A549 (cell line): ENCODE data around the gene TIMMDC1. TPM values are rescaled to one million over a fixed set of nuclear protein-coding genes. Genes with fewer than 3 reads are reported as not detected.

Source experiments
- ATAC-seq, 2 experiments: fragments of 200-7000 bp in 1 of 2; fragments of >200 bp in 1 of 2; cut with Nextera tagmentation in 1 of 2; cut with Tn5 transposase in 1 of 2; 3 replicates each; pipeline versions ENCODE4 v1.8.0 to v1.9.1; 2018 to 2020; ENCODE audit warnings: mild to moderate bottlenecking in 1 of 2, moderate library complexity in 1 of 2
- CTCF ChIA-PET: fragments of 300-600 bp; sonication (Branson Sonifier 250); formaldehyde crosslinking; extraction: SDS; loops from one replicate; lab custom pipeline; 2021; ENCODE audit warnings: antibody characterized with exemption, inconsistent platforms; lab: Yijun Ruan, JAX
- POLR2A ChIA-PET: fragments of 350-600 bp; formaldehyde crosslinking; extraction: SDS; loops from one replicate; lab custom pipeline; 2021; ENCODE audit warnings: antibody characterized with exemption, inconsistent platforms; lab: Yijun Ruan, JAX
- DNase-seq, 2 experiments: peaks; one replicate each; pipeline versions ENCODE4 v3.0.0 to v3.0.0-alpha.2; 2011 to 2016; ENCODE audit warnings: low read depth in 1 of 2, low spot score in 1 of 2
- FAIRE-seq: peaks from 2 replicates; lab custom pipeline; 2011; peaks lifted over from hg19 to GRCh38; lab: Jason Lieb, UNC
- H3K27ac ChIP-seq, 2 experiments: fragments of >200 bp; sonication (Bioruptor Twin); formaldehyde crosslinking; 3 replicates each; pipeline ENCODE4 v1.5.1; 2016 to 2017
- H3K4me1 ChIP-seq: fragments of >200 bp; sonication (Bioruptor Twin); formaldehyde crosslinking; 3 replicates; pipeline ENCODE4 v1.6.1; 2016
- H3K4me2 ChIP-seq: fragments of >200 bp; sonication (Bioruptor Twin); formaldehyde crosslinking; 3 replicates; pipeline ENCODE4 v1.6.1; 2016
- H3K4me3 ChIP-seq: fragments of >200 bp; sonication (Bioruptor Twin); formaldehyde crosslinking; 3 replicates; pipeline ENCODE4 v1.5.1; 2016
- H3K9me3 ChIP-seq: fragments of >200 bp; sonication (Bioruptor Twin); formaldehyde crosslinking; 3 replicates; pipeline ENCODE4 v1.6.1; 2016
- FOSB ChIP-seq: fragments of 250-450 bp; sonication (Bioruptor Pico); IDR thresholded peaks from 2 replicates; pipeline ENCODE4 v1.5.0; 2020; ENCODE audit warnings: mild to moderate bottlenecking, moderate library complexity
- FOXS1 ChIP-seq: fragments of 250-450 bp; sonication (Bioruptor Pico); IDR thresholded peaks from 2 replicates; pipeline ENCODE4 v1.5.0; 2020; ENCODE audit warnings: mild to moderate bottlenecking, moderate library complexity
- KDM1A ChIP-seq: fragments of 200-600 bp; sonication (generic); IDR thresholded peaks from 2 replicates; pipeline ENCODE4 v1.6.1; 2016; ENCODE audit warnings: low read depth, mild to moderate bottlenecking
- NFE2L2 ChIP-seq: fragments of 150-350 bp; conservative IDR thresholded peaks from 2 replicates; pipeline ENCODE4 v1.6.1; 2014; ENCODE audit warnings: low read length
- RFX5 ChIP-seq: fragments of 450-650 bp; IDR thresholded peaks from 2 replicates; pipeline ENCODE4 v1.7.1; 2014; ENCODE audit warnings: antibody characterized with exemption, mild to moderate bottlenecking, moderate library complexity
- SMC3 ChIP-seq: fragments of >200 bp; sonication (Bioruptor Twin); formaldehyde crosslinking; IDR thresholded peaks from 3 replicates; pipeline ENCODE4 v1.6.1; 2018; ENCODE audit warnings: inconsistent platforms
- SREBF2 ChIP-seq: fragments of 450-650 bp; IDR thresholded peaks from 2 replicates; pipeline ENCODE4 v1.6.1; 2014; ENCODE audit warnings: mild to moderate bottlenecking, moderate library complexity
- TFCP2L1 ChIP-seq: fragments of 250-450 bp; sonication (Bioruptor Pico); IDR thresholded peaks from 2 replicates; pipeline ENCODE4 v1.5.0; 2021; ENCODE audit warnings: mild to moderate bottlenecking
- TP53 ChIP-seq: fragments of 250-450 bp; sonication (Bioruptor Pico); IDR thresholded peaks from 2 replicates; pipeline ENCODE4 v1.5.0; 2021; ENCODE audit warnings: mild to moderate bottlenecking, moderate library complexity
- ZC3H11A ChIP-seq: fragments of 450-650 bp; IDR thresholded peaks from 2 replicates; pipeline ENCODE4 v1.6.1; 2014; ENCODE audit warnings: antibody characterized with exemption, mild to moderate bottlenecking
- ZSCAN20 ChIP-seq: fragments of 250-450 bp; sonication (Bioruptor Pico); IDR thresholded peaks from 2 replicates; pipeline ENCODE4 v1.8.0; 2022; ENCODE audit warnings: mild to moderate bottlenecking, moderate library complexity
- WGBS: methylation state at CpG from one replicate; pipeline ENCODE4 v1.1.6; 2017; ENCODE audit errors: missing lambda C conversion rate; 5-methylcytosine and 5-hydroxymethylcytosine counted together
- polyA plus RNA-seq, 4 experiments: library from polyadenylated mRNA; depleted of rRNA in 3 of 4; stranded (reverse); fragments of >200 nt; fragmentation: RNase III in 1 of 4; extraction: RNeasy Plus Mini Kit Qiagen cat#74134 plus additional on column Dnase treatment in 1 of 4; gene quantifications; 2 replicates in 3 of 4; 3 replicates in 1 of 4; pipeline ENCODE4 v1.2.3, GENCODE V29; 2011 to 2017
- TF ChIP-seq, protein P1 (sequence below): fragments of >200 bp; sonication (Bioruptor Twin); formaldehyde crosslinking; IDR thresholded peaks from 3 replicates; pipeline ENCODE4 v1.5.1; 2016
- TF ChIP-seq, protein P2 (sequence below): fragments of 200-600 bp; sonication (generic); IDR thresholded peaks from 2 replicates; pipeline ENCODE4 v1.6.1; 2016; ENCODE audit warnings: antibody characterized with exemption, mild to moderate bottlenecking, moderate library complexity
- TF ChIP-seq, protein P3 (sequence below): fragments of 450-650 bp; IDR thresholded peaks from 2 replicates; pipeline ENCODE4 v1.6.1; 2014; ENCODE audit warnings: antibody characterized with exemption
- TF ChIP-seq, protein P4 (sequence below): IDR thresholded peaks from 2 replicates; pipeline ENCODE4 v1.6.1; 2012

The TIMMDC1 gene
- polyA plus RNA-seq, 2 of the 4 experiments (the other 2 are of a cell fraction): 90.1 to 135 TPM

DNA sequence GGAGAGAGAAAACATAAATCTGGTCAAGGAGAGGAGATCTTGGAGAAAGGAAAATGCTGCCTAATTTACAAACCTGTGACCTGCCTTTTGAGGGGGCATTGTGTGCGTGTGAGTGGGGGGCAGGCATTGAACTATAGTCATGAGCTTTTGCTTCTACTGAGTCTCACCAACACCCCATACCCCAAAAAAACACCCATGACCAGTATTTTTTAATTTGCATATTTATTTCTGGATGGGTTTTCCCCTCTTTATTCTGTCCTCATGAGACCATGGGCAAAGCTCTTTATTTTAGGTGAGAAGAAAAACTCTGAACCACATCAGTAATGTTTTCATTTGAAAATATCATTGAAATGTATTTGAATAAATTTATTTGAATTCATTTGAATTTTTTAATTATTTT is 40.4 kb downstream of the TIMMDC1 start:
- ATAC-seq: no peak
- H3K27ac ChIP-seq: no peak overlapping the region
- DNase-seq: no peak
- WGBS: 35% methylated on average over 1 of the region's 1 CpG
- FAIRE-seq: no peak
- H3K4me2 ChIP-seq: no peak overlapping the region
- no peak for TF ChIP-seq ZC3H11A
- TF ChIP-seq RFX5: no peak
- TF ChIP-seq, protein P1, sequence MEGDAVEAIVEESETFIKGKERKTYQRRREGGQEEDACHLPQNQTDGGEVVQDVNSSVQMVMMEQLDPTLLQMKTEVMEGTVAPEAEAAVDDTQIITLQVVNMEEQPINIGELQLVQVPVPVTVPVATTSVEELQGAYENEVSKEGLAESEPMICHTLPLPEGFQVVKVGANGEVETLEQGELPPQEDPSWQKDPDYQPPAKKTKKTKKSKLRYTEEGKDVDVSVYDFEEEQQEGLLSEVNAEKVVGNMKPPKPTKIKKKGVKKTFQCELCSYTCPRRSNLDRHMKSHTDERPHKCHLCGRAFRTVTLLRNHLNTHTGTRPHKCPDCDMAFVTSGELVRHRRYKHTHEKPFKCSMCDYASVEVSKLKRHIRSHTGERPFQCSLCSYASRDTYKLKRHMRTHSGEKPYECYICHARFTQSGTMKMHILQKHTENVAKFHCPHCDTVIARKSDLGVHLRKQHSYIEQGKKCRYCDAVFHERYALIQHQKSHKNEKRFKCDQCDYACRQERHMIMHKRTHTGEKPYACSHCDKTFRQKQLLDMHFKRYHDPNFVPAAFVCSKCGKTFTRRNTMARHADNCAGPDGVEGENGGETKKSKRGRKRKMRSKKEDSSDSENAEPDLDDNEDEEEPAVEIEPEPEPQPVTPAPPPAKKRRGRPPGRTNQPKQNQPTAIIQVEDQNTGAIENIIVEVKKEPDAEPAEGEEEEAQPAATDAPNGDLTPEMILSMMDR: no peak
- H3K9me3 ChIP-seq: 0 out of 3 replicates have a peak, but pooled peaks cover 3% of the 10 kb centered on the region
- no peak overlapping the region for H3K4me3 ChIP-seq
- CTCF ChIA-PET: no interaction called here
- POLR2A ChIA-PET: no interaction called here
- no peaks in the 10 kb centered on the region for H3K4me1 ChIP-seq

DNA sequence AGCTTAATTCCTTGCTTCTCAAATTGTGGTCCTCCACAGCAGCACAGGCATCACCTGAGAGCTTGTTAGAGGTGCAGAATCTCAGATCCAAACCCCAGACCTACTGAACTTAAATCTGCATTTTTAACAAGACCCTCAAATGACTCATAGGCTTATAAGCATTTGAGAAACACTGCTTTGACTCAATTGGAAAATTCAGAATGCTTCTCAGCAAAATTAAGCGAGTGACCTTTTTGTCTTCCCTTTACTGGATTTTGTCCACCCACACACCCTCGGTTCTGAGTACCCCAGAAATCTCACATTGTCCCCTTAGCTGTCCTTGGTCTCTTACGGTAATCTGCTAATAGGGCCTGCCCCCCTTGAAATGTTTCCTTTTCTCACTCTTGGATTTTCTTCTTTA is 43.2 kb downstream of the TIMMDC1 start:
- Histone ChIP-seq H3K4me1 (no peaks in the 10 kb centered on the region), H3K9me3 (0 out of 3 replicates have a peak, but pooled peaks cover 3% of the 10 kb centered on the region), H3K4me2 (no peak overlapping the region), H3K4me3 (no peak overlapping the region), H3K27ac (no peak overlapping the region)
- TF ChIP-seq FOXS1 (CRISPR knock-in tag): no peak
- TF ChIP-seq, protein P2, sequence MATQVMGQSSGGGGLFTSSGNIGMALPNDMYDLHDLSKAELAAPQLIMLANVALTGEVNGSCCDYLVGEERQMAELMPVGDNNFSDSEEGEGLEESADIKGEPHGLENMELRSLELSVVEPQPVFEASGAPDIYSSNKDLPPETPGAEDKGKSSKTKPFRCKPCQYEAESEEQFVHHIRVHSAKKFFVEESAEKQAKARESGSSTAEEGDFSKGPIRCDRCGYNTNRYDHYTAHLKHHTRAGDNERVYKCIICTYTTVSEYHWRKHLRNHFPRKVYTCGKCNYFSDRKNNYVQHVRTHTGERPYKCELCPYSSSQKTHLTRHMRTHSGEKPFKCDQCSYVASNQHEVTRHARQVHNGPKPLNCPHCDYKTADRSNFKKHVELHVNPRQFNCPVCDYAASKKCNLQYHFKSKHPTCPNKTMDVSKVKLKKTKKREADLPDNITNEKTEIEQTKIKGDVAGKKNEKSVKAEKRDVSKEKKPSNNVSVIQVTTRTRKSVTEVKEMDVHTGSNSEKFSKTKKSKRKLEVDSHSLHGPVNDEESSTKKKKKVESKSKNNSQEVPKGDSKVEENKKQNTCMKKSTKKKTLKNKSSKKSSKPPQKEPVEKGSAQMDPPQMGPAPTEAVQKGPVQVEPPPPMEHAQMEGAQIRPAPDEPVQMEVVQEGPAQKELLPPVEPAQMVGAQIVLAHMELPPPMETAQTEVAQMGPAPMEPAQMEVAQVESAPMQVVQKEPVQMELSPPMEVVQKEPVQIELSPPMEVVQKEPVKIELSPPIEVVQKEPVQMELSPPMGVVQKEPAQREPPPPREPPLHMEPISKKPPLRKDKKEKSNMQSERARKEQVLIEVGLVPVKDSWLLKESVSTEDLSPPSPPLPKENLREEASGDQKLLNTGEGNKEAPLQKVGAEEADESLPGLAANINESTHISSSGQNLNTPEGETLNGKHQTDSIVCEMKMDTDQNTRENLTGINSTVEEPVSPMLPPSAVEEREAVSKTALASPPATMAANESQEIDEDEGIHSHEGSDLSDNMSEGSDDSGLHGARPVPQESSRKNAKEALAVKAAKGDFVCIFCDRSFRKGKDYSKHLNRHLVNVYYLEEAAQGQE: no peak
- TF ChIP-seq ZSCAN20 (CRISPR knock-in tag): no peak
- no peak for TF ChIP-seq SREBF2
- TF ChIP-seq TP53 (CRISPR knock-in tag): no peak
- TF ChIP-seq FOSB: no peak
- TF ChIP-seq SMC3: no peak
- TF ChIP-seq, protein P3, sequence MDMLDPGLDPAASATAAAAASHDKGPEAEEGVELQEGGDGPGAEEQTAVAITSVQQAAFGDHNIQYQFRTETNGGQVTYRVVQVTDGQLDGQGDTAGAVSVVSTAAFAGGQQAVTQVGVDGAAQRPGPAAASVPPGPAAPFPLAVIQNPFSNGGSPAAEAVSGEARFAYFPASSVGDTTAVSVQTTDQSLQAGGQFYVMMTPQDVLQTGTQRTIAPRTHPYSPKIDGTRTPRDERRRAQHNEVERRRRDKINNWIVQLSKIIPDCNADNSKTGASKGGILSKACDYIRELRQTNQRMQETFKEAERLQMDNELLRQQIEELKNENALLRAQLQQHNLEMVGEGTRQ: no peak
- TF ChIP-seq NFE2L2: no peak
- no peak for TF ChIP-seq TFCP2L1 (CRISPR knock-in tag)
- TF ChIP-seq KDM1A: no peak
- TF ChIP-seq, protein P4, sequence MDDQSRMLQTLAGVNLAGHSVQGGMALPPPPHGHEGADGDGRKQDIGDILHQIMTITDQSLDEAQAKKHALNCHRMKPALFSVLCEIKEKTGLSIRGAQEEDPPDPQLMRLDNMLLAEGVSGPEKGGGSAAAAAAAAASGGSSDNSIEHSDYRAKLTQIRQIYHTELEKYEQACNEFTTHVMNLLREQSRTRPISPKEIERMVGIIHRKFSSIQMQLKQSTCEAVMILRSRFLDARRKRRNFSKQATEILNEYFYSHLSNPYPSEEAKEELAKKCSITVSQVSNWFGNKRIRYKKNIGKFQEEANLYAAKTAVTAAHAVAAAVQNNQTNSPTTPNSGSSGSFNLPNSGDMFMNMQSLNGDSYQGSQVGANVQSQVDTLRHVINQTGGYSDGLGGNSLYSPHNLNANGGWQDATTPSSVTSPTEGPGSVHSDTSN: no peak
- CTCF ChIA-PET: interaction anchor here (2.3 kb wide), 1 partner anchor 18 kb away, joined by 7 read pairs; the partner anchor contains the start of gene CD80
- 55% methylated on average over 3 of the region's 3 CpGs for WGBS
- DNase-seq (no peak), ATAC-seq (no peak), FAIRE-seq (no peak)
- POLR2A ChIA-PET: no interaction called here

DNA sequence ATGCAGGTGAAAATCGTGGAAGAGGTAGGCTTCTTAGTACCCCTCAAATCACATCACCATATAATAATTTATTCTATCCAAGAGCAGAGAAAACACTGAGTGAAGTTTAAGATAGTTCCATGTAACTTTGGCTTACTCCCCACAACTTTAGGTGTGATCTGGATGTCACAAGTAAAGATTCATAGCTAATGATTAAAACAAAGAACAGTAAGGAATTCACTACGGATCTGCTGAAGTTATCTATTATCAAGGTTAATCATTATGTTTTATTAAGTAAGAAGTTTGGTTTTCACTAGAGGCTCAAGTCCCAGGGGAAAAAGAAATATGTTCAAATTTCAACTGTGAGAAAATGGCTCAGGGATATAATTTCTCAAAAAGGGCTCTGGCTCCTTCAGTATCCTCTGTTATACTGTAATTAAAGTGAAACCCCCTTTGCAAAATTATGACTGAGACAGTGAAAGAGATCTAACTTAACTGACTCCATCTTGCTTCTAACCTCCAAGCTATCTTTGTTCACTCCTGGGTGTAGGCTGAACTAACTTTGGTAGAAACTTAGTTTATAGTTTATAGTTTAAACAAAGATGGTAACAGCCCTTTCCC is 43.9 kb downstream of the TIMMDC1 start:
- H3K4me1 ChIP-seq: no peaks in the 10 kb centered on the region
- H3K27ac ChIP-seq: no peak overlapping the region
- no peak for TF ChIP-seq TP53 (CRISPR knock-in tag)
- H3K4me2 ChIP-seq: no peak overlapping the region
- 3% methylated on average over 2 of the region's 2 CpGs for WGBS
- no peak for DNase-seq
- no peak for FAIRE-seq
- H3K9me3 ChIP-seq: 0 out of 3 replicates have a peak, but pooled peaks cover 3% of the 10 kb centered on the region
- ATAC-seq: no peak
- ChIA-PET CTCF (no interaction called here), POLR2A (no interaction called here)
- no peak overlapping the region for H3K4me3 ChIP-seq
